T-helper 1 cell treated with Interleukin-12 subunit alpha and Interleukin-12 subunit beta and Interleukin-4 antibody, amounts not matched to agents 30 μg/mL and 1 μg/mL, for 36 hours (primary cell): ENCODE data around the gene KAT2B.

Source experiments
- H3K27ac Mint-ChIP-seq: one replicate; pipeline ENCODE4 v1.8.0; 2021; ENCODE audit warnings: mild to moderate bottlenecking, mixed read lengths
- H3K27me3 Mint-ChIP-seq: one replicate; pipeline ENCODE4 v1.8.0; 2021; ENCODE audit warnings: low read depth, mixed read lengths
- H3K36me3 Mint-ChIP-seq: one replicate; pipeline ENCODE4 v1.8.0; 2021; ENCODE audit warnings: low read depth, mixed read lengths
- H3K4me1 Mint-ChIP-seq: one replicate; pipeline ENCODE4 v1.8.0; 2021; ENCODE audit warnings: low read depth, mixed read lengths
- H3K4me3 Mint-ChIP-seq: one replicate; pipeline ENCODE4 v1.8.0; 2021; ENCODE audit warnings: mild to moderate bottlenecking, moderate library complexity, mixed read lengths
- H3K9me3 Mint-ChIP-seq: one replicate; pipeline ENCODE4 v1.8.0; 2021; ENCODE audit warnings: mixed read lengths

Gene KAT2B

DNA sequence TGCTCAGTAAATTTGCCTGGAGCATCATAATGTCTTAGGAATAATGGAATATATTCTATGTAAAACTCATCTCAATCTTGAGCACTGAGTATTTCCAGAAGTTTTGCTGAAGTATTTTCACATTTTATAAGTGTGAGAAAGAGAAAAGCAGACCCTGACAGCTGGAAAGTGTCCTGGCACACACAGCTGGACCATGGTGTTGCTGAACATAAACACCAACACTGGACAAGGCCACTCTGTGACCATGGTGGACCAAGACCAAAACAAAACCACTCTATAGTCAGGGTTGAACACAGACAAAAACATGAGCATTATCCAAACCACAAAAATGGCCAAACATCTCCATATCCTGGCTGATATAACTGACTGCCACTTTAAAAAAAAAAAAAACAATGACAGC lies 160.9 kb downstream of the KAT2B start:
- Mint-ChIP-seq H3K4me3 (no peak overlapping the region), H3K27me3 (peaks cover 11% of the 10 kb centered on the region), H3K4me1 (peaks cover 9% of the 10 kb centered on the region), H3K36me3 (peaks cover 2% of the 10 kb centered on the region), H3K9me3 (no peaks in the 10 kb centered on the region), H3K27ac (no peak overlapping the region)
